SU-DHL-6 (cell line): ENCODE results near the gene ANKH.

ENCODE experiments used
- H2AFZ ChIP-seq: fragments of 200-600 bp; sonication (generic); 2 replicates; pipeline ENCODE4 v1.6.1; 2014; ENCODE audit warnings: low read depth, mild to moderate bottlenecking, moderate library complexity, mixed read lengths, antibody characterized with exemption, low read length; ENCODE audit not compliant: severe bottlenecking
- H3F3A ChIP-seq: fragments of 200-600 bp; shearing (Covaris generic); 2 replicates; pipeline ENCODE4 v1.6.0; 2016; ENCODE audit warnings: antibody characterized with exemption, mild to moderate bottlenecking; ENCODE audit not compliant: insufficient read depth
- H3K27ac ChIP-seq: fragments of 200-600 bp; sonication (generic); 2 replicates; pipeline ENCODE4 v1.5.1; 2016; ENCODE audit warnings: low read depth, mild to moderate bottlenecking, low read length, moderate library complexity, mixed read lengths
- H3K27me3 ChIP-seq: fragments of 200-600 bp; sonication (generic), shearing (Covaris generic); 2 replicates; pipeline ENCODE4 v1.6.0; 2014; ENCODE audit warnings: mild to moderate bottlenecking, low read length
- H3K36me3 ChIP-seq: fragments of 200-600 bp; sonication (generic); 2 replicates; pipeline ENCODE4 v1.6.1; 2014; ENCODE audit warnings: mild to moderate bottlenecking, low read length, mixed read lengths
- H3K4me2 ChIP-seq: fragments of 300-600, 200-600 bp; shearing (Covaris generic), sonication (generic); 2 replicates; pipeline ENCODE4 v1.6.0; 2014; ENCODE audit warnings: low read length, low read depth, mild to moderate bottlenecking; ENCODE audit not compliant: poor library complexity, severe bottlenecking
- H3K4me3 ChIP-seq: fragments of 200-600 bp; sonication (generic); 2 replicates; pipeline ENCODE4 v1.5.1; 2014; ENCODE audit warnings: antibody characterized with exemption, low read length, mild to moderate bottlenecking, mixed read lengths; ENCODE audit not compliant: insufficient read depth, poor library complexity, severe bottlenecking
- H3K79me2 ChIP-seq: fragments of 200-600 bp; sonication (generic); 2 replicates; pipeline ENCODE4 v1.6.1; 2014; ENCODE audit warnings: mild to moderate bottlenecking, low read length, moderate library complexity; ENCODE audit not compliant: insufficient read depth
- H3K9ac ChIP-seq: fragments of 200-600 bp; sonication (generic); 2 replicates; pipeline ENCODE4 v1.7.0; 2014; ENCODE audit warnings: mild to moderate bottlenecking, low read length
- H3K9me2 ChIP-seq: fragments of 200-600 bp; sonication (generic); replicated peaks from 2 replicates; pipeline ENCODE4 v1.6.1; 2014; ENCODE audit warnings: low read length; ENCODE audit not compliant: insufficient read depth
- H3K9me3 ChIP-seq: fragments of 200-600 bp; sonication (generic); 2 replicates; pipeline ENCODE4 v1.6.1; 2014; ENCODE audit warnings: low read length, mixed read lengths; ENCODE audit not compliant: insufficient read depth
- H4K20me1 ChIP-seq: fragments of 200-600 bp; sonication (generic); 2 replicates; pipeline ENCODE4 v1.6.1; 2014; ENCODE audit warnings: low read depth, mild to moderate bottlenecking, antibody characterized with exemption, low read length, moderate library complexity, mixed read lengths
- EZH2phosphoT487 ChIP-seq: fragments of 200-600 bp; sonication (generic), shearing (Covaris generic); conservative IDR thresholded peaks from 2 replicates; pipeline ENCODE4 v1.6.1; 2018; ENCODE audit warnings: mild to moderate bottlenecking, antibody characterized with exemption, low read length, moderate library complexity, mixed read lengths
- TF ChIP-seq, protein P1 (sequence below): fragments of 200-600 bp; sonication (generic); IDR thresholded peaks from one replicate; pipeline ENCODE4 v1.5.1; 2017; ENCODE audit warnings: antibody characterized with exemption, mild to moderate bottlenecking, low read length, moderate library complexity; ENCODE audit not compliant: insufficient read depth, poor library complexity, severe bottlenecking

The ANKH gene

DNA sequence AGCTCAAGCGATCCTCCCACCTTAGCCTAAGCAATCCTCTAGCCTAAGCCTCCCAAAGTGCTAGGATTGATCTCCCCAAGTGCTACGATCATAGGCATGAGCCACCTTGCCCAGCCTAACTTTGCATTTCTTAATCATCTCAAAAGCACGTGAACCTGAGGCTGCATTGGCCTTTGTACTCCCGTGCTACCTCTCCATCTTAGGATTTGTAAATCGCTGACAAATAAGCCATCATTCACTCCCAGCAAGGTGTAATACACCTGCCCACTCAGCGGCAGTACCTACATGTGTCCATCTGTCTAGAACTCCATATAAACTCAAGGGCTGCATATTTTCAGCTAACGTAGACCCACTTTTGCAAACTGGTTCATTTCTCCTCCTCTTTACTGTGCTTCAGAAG is 2.8 kb downstream of the ANKH start:
- no peak overlapping the region for H3K9ac ChIP-seq
- H3F3A ChIP-seq, result peaks cover 12% of the 10 kb centered on the region
- no peak overlapping the region for H2AFZ ChIP-seq
- peak overlapping the region; percentile 97 for H3K4me2 ChIP-seq
- no peak overlapping the region for H3K4me3 ChIP-seq
- H3K36me3 ChIP-seq, result no peaks in the 10 kb centered on the region
- H3K9me2 ChIP-seq, result no peaks in the 10 kb centered on the region
- no peaks in the 10 kb centered on the region for H3K9me3 ChIP-seq
- peaks cover 17% of the 10 kb centered on the region; the same call in 1 of the 2 replicates for H4K20me1 ChIP-seq
- no peak overlapping the region for H3K27ac ChIP-seq
- H3K79me2 ChIP-seq, result peaks cover 75% of the 10 kb centered on the region
- no peaks in the 10 kb centered on the region for H3K27me3 ChIP-seq
- TF ChIP-seq, protein P1, sequence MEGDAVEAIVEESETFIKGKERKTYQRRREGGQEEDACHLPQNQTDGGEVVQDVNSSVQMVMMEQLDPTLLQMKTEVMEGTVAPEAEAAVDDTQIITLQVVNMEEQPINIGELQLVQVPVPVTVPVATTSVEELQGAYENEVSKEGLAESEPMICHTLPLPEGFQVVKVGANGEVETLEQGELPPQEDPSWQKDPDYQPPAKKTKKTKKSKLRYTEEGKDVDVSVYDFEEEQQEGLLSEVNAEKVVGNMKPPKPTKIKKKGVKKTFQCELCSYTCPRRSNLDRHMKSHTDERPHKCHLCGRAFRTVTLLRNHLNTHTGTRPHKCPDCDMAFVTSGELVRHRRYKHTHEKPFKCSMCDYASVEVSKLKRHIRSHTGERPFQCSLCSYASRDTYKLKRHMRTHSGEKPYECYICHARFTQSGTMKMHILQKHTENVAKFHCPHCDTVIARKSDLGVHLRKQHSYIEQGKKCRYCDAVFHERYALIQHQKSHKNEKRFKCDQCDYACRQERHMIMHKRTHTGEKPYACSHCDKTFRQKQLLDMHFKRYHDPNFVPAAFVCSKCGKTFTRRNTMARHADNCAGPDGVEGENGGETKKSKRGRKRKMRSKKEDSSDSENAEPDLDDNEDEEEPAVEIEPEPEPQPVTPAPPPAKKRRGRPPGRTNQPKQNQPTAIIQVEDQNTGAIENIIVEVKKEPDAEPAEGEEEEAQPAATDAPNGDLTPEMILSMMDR, result no peak
- TF ChIP-seq EZH2phosphoT487, result no peak

- Histone ChIP-seq H3F3A (no peaks in the 10 kb centered on the region), H3K9me2 (no peaks in the 10 kb centered on the region), H4K20me1 (peaks cover 25% of the 10 kb centered on the region; the same call in 1 of the 2 replicates), H3K36me3 (no peaks in the 10 kb centered on the region), H3K27ac (no peak overlapping the region), H2AFZ (no peak overlapping the region), H3K9ac (no peak overlapping the region), H3K4me2 (no peak overlapping the region), H3K9me3 (no peaks in the 10 kb centered on the region), H3K27me3 (no peaks in the 10 kb centered on the region), H3K79me2 (peaks cover 98% of the 10 kb centered on the region), H3K4me3 (no peak overlapping the region)
- TF ChIP-seq EZH2phosphoT487, result no peak
- TF ChIP-seq, protein P1, result no peak
These were observed 7.3 kb downstream of the ANKH start for GRCh38 chr5:14864181-14864812.

GRCh38 chr5:14863105-14863504 is 8.5 kb downstream of the ANKH start:
- Histone ChIP-seq H3K4me3 (no peak overlapping the region), H4K20me1 (peaks cover 29% of the 10 kb centered on the region), H3K79me2 (peaks cover 96% of the 10 kb centered on the region), H3K36me3 (no peaks in the 10 kb centered on the region), H3K9me2 (no peaks in the 10 kb centered on the region), H3K4me2 (no peak overlapping the region), H3K9me3 (no peaks in the 10 kb centered on the region), H3K27me3 (no peaks in the 10 kb centered on the region), H3F3A (no peaks in the 10 kb centered on the region), H3K9ac (no peak overlapping the region), H2AFZ (no peak overlapping the region), H3K27ac (no peak overlapping the region)
- TF ChIP-seq, protein P1, result no peak
- no peak for TF ChIP-seq EZH2phosphoT487
